GM18861 (cell line): ENCODE measurements around the gene SSH2.
"Not testable (repeated sequence)": the region's sequence is repeated elsewhere in the genome, so short reads cannot be mapped to it uniquely, and the experiment has no call there.

Experiments
- ATAC-seq: cut with Tn5 transposase; IDR thresholded peaks from one replicate; pipeline ENCODE4 v1.9.1; 2021; ENCODE audit not compliant: unreplicated experiment

Gene SSH2

GRCh38 chr17:29782917-29783316 lies 147.1 kb downstream of the SSH2 start:
- ATAC-seq: no peak

GRCh38 chr17:29779812-29780190 lies 150.2 kb downstream of the SSH2 start:
- not testable (repeated sequence) for ATAC-seq

GRCh38 chr17:29778956-29779811 lies 150.8 kb downstream of the SSH2 start:
- ATAC-seq: no peak

GRCh38 chr17:29777663-29778062 lies 152.4 kb downstream of the SSH2 start:
- no peak for ATAC-seq

- no peak for ATAC-seq
Measured at GRCh38 chr17:29776026-29776425, 154.0 kb downstream of the SSH2 start.

GRCh38 chr17:29772981-29773380 lies 157.0 kb downstream of the SSH2 start:
- ATAC-seq: no peak

- no peak for ATAC-seq
Measured at GRCh38 chr17:29771546-29771945, 158.5 kb downstream of the SSH2 start.

DNA sequence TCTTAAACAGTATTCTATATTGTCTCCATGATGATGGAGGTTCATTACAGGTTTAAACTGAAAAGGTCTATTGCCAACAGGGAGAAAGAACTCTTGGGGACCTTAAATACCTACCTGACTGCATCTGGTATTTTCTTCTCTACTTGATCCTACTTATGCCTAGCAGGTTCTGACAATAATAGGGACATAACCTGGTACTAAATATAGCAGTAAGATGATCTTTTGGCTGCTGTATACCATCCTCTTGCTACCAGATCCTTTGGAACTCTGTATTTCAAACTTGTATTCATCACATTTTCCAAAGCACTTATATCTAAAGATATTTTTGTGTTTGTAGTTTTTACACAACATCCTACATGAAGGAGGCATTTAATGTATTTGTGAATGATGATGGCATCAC lies 160.8 kb downstream of the SSH2 start:
- no peak for ATAC-seq

GRCh38 chr17:29766796-29767327 lies 163.2 kb downstream of the SSH2 start:
- no peak for ATAC-seq

DNA sequence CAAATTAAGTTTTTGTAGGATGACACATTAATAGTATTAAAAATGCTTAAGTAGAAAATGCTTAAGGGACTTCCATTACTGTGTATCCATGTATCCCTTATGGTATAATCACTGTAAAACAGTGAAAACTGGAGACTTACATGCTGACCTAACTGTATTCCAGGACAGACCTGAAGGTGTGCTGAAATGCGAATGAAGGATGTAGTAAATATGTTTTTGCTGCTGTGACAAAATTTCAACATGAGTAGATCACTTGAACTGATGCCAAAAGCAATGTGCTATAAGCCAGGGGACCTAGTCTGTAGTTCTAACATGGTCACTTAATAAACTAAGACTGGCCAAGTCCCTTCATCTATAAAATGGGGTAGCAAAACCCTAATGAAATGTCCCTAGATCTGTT lies 165.3 kb downstream of the SSH2 start:
- no peak for ATAC-seq

- ATAC-seq: no peak
Measured at GRCh38 chr17:29764217-29764616, 165.8 kb downstream of the SSH2 start.

DNA sequence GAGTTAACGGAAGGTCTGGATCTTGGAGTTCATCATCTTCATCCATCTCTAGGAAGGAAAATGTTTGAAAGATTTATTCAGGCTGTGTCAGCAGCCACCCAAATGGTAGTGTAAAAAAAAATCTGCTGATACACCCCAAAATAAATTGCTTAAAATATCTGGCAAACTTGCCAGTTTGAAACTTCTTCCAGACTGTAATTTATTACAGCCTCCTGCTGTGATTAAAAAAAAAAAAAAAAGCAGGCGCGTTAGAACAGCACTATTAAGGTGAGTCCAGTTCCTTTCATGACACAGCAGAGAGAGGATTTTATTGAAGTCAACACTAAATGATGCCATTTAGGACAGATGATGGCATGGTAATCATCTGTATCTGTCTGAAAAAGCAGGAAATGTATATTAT lies 166.8 kb downstream of the SSH2 start:
- ATAC-seq: no peak

GRCh38 chr17:29761040-29761761 lies 168.8 kb downstream of the SSH2 start:
- ATAC-seq: peak; percentile 64

GRCh38 chr17:29760279-29761039 lies 169.6 kb downstream of the SSH2 start:
- peak; percentile 49 for ATAC-seq

DNA sequence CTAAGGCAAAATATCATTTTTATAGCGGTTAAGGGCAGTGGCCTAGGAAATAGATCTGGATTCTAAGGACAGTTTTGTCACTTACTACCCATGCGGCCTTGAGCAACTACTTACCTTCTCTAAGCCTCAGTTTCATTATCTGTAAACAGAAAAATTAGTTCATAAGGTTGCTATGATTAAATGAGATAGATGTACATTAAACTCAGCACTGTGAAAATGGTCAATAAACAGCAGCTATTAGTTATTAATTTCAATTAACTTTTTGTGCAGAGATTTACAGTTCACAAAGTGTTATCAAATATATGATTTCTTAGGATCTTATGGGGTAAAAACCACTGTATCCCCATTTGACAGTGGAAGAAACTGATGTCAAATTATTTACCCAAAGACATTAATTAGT lies 171.8 kb downstream of the SSH2 start:
- ATAC-seq: no peak

DNA sequence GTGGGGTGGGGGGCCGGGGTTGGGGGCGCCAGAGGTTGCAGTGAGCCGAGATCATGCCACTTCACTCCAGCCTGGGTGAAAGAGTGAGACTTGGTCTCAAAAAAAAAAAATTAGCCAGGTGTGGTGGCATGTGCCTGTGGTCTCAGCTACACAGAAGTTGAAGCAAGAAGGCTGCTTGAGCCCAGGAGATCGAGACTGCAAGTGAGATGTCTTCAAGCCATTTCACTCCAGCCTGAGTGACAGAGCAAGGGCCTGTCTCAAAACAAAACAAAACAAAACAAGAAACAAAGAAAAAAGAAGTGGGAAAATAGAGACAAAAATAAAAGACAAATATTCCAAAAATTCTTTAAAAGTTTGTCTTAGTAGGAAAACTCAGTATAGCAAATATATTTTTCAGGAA lies 172.2 kb downstream of the SSH2 start:
- ATAC-seq: no peak

- ATAC-seq: peak; percentile 41
Measured at GRCh38 chr17:29753845-29754439, 176.1 kb downstream of the SSH2 start.

GRCh38 chr17:29749045-29749825 lies 180.8 kb downstream of the SSH2 start:
- ATAC-seq: no peak

DNA sequence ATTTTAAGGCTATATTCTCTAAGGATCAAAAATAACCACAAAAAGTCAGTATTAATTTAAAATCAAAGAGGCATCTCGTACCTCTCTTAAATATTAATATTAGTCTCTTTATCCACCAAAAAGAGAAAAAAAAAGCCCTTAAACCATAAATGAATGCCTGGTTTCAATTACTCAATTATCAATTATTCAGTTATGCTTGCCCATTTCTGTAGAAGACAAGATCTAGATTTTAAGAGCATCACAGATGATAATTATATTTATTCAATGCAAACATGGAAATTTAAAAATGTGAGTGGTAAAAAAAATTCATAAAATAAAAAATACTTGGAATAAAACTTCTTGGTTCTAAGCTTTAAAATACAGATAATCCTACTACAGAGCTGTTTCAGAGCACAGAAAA lies 181.6 kb downstream of the SSH2 start:
- ATAC-seq: no peak

GRCh38 chr17:29747660-29748059 lies 182.4 kb downstream of the SSH2 start:
- no peak for ATAC-seq
